CD4-positive, alpha-beta T cell treated with Interleukin-6 for 4 hours (primary cell): ENCODE results near the gene ZNF836.

Experiments
- DNase-seq: peaks from one replicate; pipeline ENCODE4 v3.0.0-alpha.2; 2020; ENCODE audit warnings: mixed read lengths

The ZNF836 gene

GRCh38 chr19:52187407-52187806, 16.0 kb upstream of the ZNF836 start:
- no peak for DNase-seq

- DNase-seq = no peak
Measured at GRCh38 chr19:52176574-52176973, 5.2 kb upstream of the ZNF836 start.

- DNase-seq = no peak
Measured at GRCh38 chr19:52172347-52172746, 926 bp upstream of the ZNF836 start.

DNA sequence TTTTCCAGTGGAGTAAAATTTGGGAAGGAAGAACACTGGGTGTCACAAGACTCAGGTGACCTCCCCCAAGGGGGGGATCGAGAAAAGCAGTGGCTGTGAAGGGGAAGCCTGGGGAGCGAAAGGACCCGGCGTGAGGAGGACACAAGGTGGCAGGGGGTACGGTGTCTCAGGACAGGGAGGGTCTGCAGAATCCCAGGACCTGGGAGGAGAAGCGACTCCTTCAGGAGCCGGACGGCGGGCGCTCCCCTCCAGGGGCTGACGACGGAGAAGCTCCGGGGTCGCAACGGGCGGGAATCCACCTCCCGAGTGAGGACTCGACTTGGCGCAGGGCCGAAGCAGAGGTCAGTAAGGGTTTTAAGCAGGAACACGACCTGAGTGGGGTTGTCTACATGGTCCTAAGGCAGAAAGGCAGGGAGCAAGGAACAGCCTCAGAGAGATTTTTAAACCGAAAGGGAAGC, 529 bp downstream of the ZNF836 start:
- no peak for DNase-seq

DNA sequence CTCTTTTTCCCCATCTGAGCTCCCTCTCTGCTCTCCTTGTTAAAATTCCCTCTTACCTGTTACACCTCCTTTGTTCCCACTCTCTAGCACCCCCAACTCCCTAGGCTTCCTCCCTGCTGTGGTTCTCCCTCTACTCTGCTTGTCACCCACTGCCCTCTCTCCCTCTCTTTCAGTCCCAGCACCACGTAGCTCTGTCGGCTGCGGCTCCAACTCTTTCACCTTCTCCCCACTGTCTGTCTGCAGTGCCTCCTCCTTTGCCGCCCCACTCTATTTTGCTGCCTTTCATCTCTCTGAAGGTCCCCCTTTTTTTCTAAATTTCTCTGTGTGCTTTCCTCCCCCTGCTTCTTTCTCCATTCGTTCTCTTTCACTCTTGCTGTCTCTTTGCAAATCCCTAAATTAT, 1.1 kb downstream of the ZNF836 start:
- no peak for DNase-seq

GRCh38 chr19:52155596-52156359, 15.6 kb downstream of the ZNF836 start:
- no peak for DNase-seq

DNA sequence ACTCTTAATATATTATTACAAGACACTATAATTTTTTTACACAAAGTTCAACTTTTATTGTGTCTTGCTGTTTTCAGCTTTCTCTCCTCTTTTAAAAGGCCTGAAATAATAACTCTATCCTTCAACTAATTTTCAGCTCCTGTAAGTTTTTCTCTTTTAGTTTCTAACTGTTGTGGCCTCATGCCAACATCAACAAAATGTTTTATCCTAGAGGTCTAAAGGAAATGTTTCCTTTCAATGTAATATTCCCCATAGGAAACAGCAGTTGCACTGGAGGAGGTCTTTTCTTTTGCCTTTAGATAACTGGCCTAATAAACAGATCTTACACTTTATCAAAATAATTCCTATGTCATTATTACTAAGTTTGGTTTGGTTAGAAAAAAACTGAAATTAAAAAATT, 23.2 kb downstream of the ZNF836 start:
- DNase-seq = no peak

DNA sequence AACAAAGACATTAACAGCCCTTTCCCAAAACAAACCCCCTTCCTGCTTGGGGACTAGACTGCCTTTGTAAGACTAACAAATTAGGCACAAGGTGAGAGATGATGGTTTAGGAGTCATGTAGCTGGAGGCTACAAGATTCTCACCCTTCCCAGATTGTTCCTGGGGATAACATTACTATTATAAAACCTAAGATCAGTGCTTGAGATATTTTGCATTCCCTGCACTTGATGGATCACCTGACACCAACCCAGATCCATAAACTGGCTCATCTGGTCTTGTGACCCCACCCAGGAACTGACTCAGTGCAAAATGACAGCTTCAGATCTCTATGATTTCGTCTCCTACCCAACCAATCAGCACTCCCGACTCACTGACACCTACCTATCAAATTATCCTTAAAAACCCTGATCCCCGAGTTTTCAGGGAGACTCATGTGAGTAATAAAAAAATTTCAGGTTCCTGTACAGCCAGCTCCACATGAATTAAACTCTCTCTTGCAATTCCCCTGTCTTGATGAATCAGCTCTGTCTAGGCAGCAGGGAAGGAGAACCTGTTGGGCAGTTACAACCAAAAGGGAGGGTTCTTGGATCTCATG, 29.3 kb downstream of the ZNF836 start:
- no peak for DNase-seq

DNA sequence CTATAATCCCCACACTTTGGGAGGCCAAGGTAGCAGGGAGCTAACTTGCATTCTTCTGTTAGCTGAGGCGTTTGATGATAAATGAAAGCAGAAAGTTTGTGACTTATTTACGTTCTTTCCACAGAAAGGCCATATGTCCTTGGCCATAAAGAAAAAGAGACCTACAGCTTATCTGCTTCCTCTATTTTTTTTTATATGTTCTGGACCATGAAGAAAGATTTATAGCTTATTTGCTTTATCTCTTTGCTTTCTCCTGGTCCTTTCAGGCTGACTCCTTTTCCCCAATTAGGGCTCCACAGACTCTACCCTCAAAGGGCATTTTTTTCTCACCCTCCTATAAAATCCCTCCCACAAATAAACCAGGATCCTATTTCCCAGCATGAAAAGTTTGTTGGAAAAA, 30.2 kb downstream of the ZNF836 start:
- DNase-seq = no peak

- DNase-seq = no peak
Measured at GRCh38 chr19:52140032-52140710, 31.2 kb downstream of the ZNF836 start.

GRCh38 chr19:52139252-52140031, 32.0 kb downstream of the ZNF836 start, which contains the start of gene ZNF616:
ZNF616 (minus strand) TSS chr19:52139938; CDS start chr19:52130512, 9,426 bp downstream.
- peak; percentile 98 for DNase-seq

DNA sequence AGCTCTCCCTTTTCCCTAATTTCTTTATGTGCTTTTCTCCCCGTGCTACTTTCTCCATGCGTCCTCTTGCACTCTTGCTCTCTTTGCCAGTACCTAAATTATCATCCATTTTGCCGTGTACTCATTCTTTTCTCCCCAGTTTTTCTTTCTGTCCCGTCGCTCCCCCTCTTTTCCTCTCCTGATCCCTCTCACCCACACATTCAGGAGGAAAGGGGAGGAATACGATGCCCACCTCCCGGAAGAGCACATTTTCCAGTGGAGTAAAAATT, 32.5 kb downstream of the ZNF836 start:
- no peak for DNase-seq

DNA sequence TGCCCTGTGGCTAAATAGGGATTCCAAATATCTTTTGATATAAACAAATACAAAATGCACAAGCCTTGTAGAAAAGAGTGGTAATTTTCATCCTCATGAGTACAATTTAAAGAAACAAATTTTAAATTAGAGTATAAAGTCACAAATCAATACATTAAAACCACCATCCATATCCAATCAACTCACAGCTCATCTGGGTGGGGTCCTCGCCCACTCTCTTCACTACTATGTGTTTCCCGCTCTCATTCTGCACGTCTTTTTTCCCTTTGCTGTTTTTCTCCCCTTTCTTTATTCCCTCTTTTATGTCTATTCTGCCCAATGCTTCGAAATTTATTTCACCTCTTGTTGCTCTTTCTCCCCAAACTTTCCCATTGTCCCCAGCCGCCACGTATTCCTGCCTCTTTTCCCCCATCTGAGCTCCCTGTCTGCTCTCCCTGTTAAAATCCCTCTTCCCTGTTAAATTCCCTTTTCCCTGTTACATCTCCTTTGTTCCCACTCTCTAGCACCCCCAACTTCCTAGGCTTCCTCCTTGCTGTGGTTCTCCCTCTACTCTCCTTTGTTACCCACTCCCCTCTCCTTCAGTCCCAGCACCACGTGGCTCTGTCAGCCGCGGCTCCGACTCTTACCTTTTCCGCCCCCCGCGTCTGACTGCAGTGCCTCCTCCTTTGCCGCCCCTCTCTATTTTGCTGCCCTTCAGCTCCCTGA, 33.0 kb downstream of the ZNF836 start:
- DNase-seq = peak; percentile 31

DNA sequence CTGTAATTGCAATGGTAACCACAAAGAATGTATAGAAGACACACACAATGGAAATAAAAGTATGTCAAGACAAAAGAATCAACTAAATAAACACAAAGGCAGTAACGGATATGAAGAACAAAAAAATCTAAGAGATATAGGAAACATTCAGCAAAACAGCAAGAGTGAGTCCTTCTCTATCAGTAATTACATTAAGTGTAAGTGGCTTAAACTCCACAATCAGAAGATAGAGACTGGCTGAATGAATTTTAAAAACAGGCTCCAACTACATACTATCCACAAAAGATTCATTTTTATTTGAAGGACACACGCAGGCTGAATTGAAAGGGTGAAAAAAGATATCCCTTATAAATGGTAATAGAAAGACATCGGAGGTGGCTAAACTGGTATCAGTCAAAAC, 51.1 kb downstream of the ZNF836 start:
- DNase-seq = no peak

DNA sequence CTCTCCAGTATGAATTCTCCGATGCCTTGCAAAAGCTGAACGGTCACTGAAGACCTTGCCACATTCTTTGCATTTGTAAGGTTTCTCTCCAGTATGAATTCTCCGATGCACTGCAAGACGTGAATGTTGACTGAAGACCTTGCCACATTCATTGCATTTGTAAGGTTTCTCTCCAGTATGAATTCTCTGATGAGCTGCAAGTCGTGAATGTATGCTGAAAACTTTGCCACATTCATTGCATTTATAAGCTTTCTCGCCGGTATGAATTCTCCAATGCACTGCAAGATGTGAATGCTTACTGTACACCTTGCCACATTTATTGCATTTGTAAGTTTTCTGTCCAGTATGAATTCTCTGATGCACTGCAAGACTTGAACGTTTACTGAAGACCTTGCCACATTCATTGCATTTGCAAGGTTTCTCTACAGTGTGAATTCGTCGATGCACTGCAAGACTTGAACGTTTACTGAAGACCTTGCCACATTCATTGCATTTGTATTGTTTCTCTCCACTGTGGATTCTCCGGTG, 55.8 kb downstream of the ZNF836 start:
- no peak for DNase-seq

GRCh38 chr19:52114691-52115090, 56.7 kb downstream of the ZNF836 start:
- DNase-seq = no peak

- DNase-seq = no peak
Measured at GRCh38 chr19:52112624-52113023, 58.8 kb downstream of the ZNF836 start.

DNA sequence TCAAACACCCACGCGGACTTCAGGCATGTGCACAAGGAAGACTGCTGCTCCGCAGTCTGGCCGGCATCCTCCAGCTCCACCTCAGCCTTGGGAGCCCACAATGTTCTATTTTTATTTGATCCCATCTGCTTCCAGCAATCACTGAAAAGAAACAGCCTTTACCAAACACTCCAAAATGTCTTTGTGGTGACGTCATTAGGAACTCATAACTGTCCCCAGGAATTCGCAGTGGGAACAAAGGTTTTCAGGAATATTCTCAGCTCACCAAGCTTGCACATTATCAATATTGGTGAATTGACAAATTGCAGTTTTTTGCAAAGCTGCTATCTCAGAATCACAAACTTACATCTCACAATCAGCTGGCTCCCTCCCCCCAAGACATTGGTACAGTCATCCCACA, 60.6 kb downstream of the ZNF836 start:
- DNase-seq = no peak
